ENCODE data around the gene IL17B. TPM values are rescaled to one million over a fixed set of nuclear protein-coding genes. Genes with fewer than 3 reads are reported as not detected.

Gene IL17B
- total and polyA plus RNA-seq, 9 of the 15 experiments (the other 6 are each of a cell fraction or from before 2014, with no cell fraction given) = 0.28 to 2.6 (median 0.53) TPM; not detected in 2

DNA sequence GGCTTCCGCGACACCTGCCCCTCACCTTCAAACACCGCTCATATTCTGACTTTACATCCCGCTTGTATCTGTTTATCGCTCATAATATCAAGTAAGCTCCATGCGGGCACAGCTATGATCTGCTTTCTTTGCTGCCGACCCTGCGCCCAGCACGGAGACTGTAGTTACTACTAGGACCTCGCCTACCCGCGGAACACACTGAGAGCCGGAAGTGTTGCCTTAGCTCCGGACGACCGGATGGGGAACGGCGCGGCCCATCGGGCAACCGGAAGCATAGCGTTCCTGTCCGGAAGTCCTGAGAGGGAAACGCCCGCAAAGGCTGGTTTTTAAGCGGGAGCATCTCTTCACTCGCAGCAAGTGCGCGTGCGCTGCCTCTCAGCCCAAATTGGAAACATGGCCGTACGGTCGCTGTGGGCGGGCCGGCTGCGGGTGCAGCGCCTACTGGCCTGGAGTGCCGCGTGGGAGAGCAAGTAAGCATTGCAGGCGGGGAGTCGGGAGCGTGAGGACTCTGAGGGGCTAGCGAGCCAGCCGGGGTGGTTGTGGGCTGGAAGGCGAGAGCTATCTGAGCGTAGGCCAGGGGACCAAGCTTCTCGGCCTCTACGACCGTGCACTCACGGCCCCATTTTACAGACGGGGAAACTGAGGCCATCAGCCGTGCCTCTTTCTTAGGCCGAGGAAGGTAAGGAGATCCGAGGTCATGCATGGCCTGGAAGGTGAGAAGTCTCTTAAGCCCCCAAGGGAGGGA, 33.8 kb downstream of the IL17B start, which contains the start of gene GRPEL2 (continued):
- TF ChIP-seq, protein P1, sequence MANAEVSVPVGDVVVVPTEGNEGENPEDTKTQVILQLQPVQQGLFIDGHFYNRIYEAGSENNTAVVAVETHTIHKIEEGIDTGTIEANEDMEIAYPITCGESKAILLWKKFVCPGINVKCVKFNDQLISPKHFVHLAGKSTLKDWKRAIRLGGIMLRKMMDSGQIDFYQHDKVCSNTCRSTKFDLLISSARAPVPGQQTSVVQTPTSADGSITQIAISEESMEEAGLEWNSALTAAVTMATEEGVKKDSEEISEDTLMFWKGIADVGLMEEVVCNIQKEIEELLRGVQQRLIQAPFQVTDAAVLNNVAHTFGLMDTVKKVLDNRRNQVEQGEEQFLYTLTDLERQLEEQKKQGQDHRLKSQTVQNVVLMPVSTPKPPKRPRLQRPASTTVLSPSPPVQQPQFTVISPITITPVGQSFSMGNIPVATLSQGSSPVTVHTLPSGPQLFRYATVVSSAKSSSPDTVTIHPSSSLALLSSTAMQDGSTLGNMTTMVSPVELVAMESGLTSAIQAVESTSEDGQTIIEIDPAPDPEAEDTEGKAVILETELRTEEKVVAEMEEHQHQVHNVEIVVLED (CRISPR knock-in tag; IDR thresholded peaks at IDR 0.05) = no peak
- TF ChIP-seq, protein P2, sequence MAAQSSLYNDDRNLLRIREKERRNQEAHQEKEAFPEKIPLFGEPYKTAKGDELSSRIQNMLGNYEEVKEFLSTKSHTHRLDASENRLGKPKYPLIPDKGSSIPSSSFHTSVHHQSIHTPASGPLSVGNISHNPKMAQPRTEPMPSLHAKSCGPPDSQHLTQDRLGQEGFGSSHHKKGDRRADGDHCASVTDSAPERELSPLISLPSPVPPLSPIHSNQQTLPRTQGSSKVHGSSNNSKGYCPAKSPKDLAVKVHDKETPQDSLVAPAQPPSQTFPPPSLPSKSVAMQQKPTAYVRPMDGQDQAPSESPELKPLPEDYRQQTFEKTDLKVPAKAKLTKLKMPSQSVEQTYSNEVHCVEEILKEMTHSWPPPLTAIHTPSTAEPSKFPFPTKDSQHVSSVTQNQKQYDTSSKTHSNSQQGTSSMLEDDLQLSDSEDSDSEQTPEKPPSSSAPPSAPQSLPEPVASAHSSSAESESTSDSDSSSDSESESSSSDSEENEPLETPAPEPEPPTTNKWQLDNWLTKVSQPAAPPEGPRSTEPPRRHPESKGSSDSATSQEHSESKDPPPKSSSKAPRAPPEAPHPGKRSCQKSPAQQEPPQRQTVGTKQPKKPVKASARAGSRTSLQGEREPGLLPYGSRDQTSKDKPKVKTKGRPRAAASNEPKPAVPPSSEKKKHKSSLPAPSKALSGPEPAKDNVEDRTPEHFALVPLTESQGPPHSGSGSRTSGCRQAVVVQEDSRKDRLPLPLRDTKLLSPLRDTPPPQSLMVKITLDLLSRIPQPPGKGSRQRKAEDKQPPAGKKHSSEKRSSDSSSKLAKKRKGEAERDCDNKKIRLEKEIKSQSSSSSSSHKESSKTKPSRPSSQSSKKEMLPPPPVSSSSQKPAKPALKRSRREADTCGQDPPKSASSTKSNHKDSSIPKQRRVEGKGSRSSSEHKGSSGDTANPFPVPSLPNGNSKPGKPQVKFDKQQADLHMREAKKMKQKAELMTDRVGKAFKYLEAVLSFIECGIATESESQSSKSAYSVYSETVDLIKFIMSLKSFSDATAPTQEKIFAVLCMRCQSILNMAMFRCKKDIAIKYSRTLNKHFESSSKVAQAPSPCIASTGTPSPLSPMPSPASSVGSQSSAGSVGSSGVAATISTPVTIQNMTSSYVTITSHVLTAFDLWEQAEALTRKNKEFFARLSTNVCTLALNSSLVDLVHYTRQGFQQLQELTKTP (IDR thresholded peaks at IDR 0.05; ENCODE audit: low read depth in 1 of 2, partially characterized antibody in 2 of 2) = peak; percentile 19 to 65
- TF ChIP-seq ZNF274 (IDR thresholded peaks at IDR 0.05; ENCODE audit: borderline replicate concordance, low read depth, low read length) (no peak), EP400 (IDR thresholded peaks at IDR 0.05) (peak; percentile 93), ZNF232 (CRISPR knock-in tag; IDR thresholded peaks at IDR 0.05) (0 out of 2 replicates have a peak, but pooled peaks have one; percentile 61), ZNF384 (IDR thresholded peaks at IDR 0.05; ENCODE audit: low read depth, low read length) (0 out of 2 replicates have a peak, but pooled peaks have one; percentile 20), BRF1 (IDR thresholded peaks at IDR 0.05; ENCODE audit: borderline replicate concordance, extremely low read depth, insufficient read length) (no peak), HDAC6 (IDR thresholded peaks at IDR 0.05; ENCODE audit: low read depth, low read length) (no peak)
- TF ChIP-seq, protein P3, sequence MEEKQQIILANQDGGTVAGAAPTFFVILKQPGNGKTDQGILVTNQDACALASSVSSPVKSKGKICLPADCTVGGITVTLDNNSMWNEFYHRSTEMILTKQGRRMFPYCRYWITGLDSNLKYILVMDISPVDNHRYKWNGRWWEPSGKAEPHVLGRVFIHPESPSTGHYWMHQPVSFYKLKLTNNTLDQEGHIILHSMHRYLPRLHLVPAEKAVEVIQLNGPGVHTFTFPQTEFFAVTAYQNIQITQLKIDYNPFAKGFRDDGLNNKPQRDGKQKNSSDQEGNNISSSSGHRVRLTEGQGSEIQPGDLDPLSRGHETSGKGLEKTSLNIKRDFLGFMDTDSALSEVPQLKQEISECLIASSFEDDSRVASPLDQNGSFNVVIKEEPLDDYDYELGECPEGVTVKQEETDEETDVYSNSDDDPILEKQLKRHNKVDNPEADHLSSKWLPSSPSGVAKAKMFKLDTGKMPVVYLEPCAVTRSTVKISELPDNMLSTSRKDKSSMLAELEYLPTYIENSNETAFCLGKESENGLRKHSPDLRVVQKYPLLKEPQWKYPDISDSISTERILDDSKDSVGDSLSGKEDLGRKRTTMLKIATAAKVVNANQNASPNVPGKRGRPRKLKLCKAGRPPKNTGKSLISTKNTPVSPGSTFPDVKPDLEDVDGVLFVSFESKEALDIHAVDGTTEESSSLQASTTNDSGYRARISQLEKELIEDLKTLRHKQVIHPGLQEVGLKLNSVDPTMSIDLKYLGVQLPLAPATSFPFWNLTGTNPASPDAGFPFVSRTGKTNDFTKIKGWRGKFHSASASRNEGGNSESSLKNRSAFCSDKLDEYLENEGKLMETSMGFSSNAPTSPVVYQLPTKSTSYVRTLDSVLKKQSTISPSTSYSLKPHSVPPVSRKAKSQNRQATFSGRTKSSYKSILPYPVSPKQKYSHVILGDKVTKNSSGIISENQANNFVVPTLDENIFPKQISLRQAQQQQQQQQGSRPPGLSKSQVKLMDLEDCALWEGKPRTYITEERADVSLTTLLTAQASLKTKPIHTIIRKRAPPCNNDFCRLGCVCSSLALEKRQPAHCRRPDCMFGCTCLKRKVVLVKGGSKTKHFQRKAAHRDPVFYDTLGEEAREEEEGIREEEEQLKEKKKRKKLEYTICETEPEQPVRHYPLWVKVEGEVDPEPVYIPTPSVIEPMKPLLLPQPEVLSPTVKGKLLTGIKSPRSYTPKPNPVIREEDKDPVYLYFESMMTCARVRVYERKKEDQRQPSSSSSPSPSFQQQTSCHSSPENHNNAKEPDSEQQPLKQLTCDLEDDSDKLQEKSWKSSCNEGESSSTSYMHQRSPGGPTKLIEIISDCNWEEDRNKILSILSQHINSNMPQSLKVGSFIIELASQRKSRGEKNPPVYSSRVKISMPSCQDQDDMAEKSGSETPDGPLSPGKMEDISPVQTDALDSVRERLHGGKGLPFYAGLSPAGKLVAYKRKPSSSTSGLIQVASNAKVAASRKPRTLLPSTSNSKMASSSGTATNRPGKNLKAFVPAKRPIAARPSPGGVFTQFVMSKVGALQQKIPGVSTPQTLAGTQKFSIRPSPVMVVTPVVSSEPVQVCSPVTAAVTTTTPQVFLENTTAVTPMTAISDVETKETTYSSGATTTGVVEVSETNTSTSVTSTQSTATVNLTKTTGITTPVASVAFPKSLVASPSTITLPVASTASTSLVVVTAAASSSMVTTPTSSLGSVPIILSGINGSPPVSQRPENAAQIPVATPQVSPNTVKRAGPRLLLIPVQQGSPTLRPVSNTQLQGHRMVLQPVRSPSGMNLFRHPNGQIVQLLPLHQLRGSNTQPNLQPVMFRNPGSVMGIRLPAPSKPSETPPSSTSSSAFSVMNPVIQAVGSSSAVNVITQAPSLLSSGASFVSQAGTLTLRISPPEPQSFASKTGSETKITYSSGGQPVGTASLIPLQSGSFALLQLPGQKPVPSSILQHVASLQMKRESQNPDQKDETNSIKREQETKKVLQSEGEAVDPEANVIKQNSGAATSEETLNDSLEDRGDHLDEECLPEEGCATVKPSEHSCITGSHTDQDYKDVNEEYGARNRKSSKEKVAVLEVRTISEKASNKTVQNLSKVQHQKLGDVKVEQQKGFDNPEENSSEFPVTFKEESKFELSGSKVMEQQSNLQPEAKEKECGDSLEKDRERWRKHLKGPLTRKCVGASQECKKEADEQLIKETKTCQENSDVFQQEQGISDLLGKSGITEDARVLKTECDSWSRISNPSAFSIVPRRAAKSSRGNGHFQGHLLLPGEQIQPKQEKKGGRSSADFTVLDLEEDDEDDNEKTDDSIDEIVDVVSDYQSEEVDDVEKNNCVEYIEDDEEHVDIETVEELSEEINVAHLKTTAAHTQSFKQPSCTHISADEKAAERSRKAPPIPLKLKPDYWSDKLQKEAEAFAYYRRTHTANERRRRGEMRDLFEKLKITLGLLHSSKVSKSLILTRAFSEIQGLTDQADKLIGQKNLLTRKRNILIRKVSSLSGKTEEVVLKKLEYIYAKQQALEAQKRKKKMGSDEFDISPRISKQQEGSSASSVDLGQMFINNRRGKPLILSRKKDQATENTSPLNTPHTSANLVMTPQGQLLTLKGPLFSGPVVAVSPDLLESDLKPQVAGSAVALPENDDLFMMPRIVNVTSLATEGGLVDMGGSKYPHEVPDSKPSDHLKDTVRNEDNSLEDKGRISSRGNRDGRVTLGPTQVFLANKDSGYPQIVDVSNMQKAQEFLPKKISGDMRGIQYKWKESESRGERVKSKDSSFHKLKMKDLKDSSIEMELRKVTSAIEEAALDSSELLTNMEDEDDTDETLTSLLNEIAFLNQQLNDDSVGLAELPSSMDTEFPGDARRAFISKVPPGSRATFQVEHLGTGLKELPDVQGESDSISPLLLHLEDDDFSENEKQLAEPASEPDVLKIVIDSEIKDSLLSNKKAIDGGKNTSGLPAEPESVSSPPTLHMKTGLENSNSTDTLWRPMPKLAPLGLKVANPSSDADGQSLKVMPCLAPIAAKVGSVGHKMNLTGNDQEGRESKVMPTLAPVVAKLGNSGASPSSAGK (IDR thresholded peaks at IDR 0.05) = peak; percentile 20

All from K562 (cell line).